Stimulated activated CD8-positive, alpha-beta memory T cell treated with anti-CD3 and anti-CD28 coated beads, Interleukin-12 subunit alpha, Interleukin-12 subunit beta, amount 100 ng/mL, for 1 hour (primary cell): Measurements from ENCODE around the gene CHRD.

Experiments used
- DNase-seq: peaks from one replicate; pipeline ENCODE4 v3.0.0-alpha.2; 2020; ENCODE audit warnings: low read depth

The CHRD gene

GRCh38 chr3:184346480-184347190 is 33.2 kb upstream of the CHRD start:
- no peak for DNase-seq

DNA sequence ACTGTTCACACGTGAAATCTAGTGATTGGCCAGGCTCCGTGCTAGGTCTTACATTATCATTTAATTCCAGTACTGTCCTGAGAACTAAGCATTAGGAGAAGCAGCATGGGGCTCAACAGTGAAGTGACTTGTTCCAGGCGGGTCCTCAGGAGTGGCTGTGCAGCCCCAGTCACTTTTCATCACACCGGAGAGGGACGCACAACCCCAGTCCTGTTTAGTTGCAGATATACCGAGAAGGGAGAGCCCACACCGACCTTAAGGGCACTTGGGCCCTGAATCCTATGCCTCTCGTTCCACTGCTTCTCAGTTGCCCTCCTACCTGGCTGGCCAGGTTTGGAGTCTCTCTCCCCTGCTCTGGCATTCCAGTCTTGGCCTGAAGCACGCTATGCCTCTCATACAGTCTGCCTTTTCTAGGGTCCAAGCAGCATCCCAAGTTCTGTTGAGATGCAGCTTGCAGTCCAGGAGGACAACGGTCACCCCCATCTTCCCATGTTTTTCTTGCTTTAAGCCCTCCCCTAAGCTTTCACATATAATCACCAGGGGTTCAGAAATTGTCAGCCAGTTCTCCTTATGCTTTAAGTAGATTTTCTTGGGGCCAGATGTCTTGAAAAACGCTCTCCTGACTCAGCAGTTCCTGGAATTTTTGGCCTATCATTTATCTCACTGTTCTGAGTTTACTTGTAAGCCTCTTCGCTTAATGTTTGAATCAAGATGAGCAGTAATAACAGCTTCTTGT is 32.4 kb upstream of the CHRD start:
- DNase-seq, result no peak

- no peak for DNase-seq
Measured at GRCh38 chr3:184348057-184348382, 31.8 kb upstream of the CHRD start.

DNA sequence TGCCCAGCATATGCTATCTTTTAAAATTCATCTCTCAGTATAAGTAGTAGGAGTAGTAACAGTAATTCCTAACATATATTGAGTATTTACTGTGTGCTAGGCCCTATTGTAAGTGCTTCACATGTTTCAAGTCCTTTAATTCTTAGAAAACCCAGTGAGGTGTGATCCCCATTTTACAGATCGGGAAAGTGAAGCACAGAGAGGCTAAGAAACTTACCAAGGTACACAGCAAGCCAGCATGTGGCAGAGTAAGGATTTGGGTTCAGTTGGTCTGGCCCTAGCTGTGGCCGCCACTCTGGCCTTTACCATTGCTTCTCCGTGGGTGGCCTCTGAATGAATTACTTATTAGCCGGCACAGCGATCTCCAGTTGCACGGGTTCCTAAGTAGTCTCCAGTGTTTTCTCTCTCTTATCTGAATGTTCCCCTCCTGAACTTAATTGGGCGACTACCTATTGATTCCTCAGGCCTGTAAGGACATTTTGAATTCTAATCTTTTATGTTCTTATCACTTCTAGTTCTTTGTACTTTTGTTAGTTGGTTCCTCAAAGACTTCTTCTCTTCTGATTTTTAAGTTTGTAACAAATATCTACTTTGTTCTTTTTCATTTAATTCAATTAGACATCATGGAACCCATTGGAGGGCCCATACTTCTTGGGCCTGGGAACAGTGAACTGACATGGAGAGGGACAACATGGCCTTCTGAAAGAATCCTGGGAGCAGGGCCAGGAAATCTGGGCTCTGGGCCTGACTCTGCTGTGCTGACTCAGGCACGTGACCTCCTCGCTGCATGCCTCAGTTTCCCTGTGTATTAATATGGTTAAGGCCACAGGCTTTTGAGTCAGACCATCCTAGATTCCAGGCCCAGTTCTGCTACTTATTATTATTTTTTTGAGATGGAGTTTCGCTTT is 30.0 kb upstream of the CHRD start:
- DNase-seq, result no peak

GRCh38 chr3:184350618-184351017 is 29.2 kb upstream of the CHRD start:
- DNase-seq, result no peak

DNA sequence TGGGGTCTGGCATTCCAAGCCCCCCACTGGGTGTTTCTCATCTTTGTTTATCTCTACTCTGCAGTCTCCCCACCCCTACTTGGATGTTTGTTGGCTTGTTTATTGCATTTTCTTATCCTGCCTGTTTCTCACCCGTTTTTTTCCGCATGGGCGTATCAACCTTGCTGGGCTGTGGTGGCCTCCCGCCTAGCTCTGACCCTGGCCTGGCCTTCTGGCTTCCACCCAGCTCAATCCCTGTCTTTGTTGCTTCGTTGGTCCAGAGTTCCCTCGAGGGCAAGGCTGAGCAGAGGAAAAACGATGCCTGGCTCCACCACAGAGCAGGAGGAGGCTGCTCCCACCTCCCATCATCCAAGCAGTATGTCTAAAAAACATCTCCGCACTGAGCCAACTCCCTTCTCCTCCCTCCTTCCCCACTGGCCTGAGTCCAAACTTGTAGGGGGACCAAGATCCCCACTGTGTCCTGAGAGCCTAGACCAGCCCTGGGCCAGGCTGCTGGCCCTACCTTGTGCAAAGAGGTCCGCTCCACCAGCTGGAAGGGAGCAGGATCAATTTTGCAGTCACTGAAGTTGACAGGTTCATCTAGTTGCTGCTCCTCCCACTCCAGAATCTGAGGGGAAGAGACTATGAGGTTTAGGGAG is 28.2 kb upstream of the CHRD start:
- no peak for DNase-seq

DNA sequence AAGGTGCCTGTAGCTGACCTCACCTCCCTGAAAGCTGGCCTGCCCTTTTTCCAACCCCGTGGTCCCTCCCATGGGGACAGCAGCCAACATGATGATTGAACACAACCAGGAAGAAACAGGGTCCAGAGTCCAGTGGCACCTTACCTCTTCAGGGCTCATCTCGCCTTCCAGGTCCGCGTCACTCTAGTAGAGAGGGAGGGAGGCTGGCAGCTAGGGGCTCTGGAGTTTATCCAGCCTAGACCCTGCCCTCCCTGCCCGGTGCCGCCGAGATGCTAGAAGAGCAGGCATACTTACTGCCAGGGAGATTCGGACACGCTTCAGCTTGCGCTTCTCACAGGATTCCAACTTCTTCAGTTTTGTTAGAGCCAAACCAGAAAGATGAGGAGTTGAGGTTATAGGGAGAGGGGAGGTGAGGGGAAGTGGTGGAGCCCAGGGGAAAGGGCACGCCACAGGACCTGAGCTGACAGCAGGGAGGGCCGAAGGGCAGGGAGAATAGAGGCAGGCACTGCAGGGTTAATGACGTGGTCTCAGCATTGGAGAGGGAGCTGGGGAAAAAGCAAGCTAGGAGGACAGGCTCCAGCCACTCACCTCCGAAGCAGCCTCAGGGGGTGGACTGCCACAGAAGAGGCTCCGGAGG is 27.6 kb upstream of the CHRD start:
- DNase-seq, result no peak

DNA sequence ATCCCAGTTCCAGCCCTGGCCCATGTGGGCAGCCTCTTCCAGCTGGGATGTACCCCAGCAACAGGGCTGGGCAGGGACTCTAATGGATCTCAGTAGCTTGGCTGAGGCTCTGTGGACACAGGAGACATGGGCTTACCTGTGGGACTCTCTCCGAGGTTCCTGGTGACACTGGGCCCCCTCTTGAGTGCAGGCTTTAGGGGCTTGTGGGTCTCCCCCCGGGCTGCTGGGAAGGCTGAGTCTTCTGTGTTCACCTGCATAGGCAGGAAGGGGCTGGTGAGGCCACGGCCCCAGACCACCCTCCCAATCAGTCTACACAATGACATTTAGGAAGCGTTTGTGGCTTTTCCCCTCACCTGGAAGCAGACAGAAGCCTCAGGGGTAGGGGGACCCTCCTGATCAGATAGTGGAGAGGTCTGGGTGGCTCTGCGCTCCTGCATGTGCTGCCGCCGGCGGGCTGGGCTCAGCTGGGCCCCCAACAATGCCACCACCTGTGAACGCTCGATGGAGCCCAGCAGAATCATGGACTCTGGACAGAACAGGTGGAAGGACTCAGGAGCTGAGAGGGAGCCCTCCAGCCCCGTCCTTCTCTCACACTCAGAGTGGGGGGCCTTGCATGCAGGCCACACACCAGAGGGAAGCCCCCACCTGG is 26.8 kb upstream of the CHRD start:
- no peak for DNase-seq

GRCh38 chr3:184353546-184353941 is 26.3 kb upstream of the CHRD start:
- DNase-seq, result no peak

DNA sequence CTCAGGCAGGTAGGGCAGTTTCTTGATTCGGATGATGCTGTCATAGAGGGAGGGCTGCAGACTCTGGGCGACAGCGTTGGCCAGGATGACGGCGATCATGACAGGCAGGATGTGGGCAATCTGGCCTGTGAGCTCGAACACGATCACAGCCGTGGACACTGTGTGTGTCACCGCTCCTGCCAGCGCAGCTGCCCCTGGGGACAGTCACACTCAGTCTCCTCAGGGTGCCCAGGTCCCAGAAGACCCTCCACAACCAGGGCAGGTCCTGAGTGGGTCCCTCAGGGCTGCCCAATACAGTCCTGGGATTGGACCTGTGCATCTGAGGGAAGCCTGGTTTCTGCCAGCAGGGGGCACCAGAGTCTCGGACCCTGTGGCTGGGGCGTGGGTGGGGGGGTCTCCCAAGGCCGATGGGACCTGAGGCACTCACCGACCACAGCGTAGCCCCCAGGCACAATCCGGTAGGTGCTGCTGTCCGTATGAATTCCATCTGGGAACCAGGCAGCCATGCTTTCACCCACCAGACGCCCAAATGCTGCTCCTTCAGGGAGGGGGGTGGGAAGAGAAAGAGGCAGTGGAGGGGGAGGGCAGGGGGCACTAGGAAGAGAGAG is 25.6 kb upstream of the CHRD start:
- DNase-seq, result peak; percentile 44

GRCh38 chr3:184354754-184355153 is 25.1 kb upstream of the CHRD start:
- DNase-seq, result no peak

DNA sequence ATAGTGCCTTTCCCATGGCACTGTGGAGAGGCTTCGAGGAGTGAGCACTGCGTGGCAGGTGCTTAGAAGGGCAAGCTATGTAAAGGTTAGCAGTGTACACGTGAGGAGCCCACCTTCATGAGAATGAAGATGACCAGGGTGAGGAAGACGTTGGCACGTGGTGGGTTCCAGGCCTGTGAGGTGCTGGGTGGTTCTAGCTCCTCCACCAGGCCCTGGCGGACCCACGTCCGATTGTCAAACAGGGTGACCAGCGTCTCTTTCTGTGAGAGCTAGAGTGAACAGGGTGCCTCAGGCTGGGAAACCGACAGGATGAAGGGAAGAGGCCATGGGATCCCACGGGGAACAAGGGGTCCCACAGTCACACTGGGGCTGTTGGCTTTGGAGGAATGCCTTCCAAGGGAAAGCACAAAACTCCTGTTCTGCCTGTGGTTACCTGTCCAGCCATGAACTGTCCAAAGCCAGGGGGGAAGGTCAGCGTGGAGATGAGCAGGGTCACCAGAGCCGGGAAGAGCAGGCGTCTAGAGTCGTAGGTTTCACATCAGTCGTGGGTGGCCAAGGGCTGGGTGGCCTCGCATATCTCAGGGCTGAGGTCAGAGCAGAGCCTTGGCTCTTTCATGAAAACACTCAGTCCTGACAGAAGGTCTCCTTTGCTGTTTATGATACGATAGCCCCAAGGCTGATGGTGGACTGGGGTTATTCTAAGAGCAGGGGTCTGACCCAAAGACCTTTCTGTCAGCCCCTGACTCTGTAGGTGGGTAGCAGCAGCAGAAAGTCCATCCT is 24.4 kb upstream of the CHRD start:
- no peak for DNase-seq

DNA sequence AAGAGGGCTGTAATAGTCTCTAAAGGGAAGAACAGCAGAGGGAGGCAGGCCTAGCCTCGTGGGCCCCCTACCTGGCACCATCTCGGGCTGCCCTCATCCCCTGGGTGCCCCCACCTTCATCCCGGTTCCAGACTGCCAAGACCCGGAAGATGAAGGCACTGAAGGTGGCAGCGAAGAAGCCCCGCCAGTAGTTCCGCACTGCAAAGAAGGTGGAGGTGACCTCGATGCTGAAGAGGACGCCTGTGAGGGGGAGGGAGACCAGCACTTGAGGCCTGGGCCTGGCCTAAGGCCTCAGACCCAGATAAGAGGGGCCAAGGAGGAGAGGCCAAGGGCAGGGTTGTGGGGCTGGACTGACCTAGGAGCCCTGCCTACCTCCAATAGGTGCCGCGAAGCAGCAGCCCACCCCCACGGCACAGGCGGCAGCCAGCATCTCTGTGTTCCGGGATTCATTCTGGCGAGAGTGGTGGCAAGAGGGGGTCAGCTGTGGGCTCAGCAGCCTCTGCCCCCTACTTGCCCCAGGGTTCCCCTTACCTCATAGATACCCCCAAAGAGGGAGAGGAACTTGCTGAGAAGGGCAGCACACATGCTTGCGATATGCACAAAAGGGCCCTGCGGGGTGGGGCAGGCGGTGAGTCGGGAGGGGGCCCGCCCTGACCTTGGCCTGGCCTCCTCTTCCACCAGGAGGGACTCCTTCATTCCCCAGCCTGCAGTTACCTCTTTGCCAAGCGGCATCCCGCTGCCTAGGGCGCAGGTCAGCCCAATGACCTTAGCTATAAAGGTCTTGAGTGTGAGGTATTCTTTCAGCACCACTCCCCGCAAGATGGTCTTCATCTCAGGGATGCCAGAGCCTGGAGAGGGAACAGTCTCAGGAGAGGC is 22.4 kb upstream of the CHRD start:
- no peak for DNase-seq

- DNase-seq, result no peak
Measured at GRCh38 chr3:184358124-184358767, 21.6 kb upstream of the CHRD start.

DNA sequence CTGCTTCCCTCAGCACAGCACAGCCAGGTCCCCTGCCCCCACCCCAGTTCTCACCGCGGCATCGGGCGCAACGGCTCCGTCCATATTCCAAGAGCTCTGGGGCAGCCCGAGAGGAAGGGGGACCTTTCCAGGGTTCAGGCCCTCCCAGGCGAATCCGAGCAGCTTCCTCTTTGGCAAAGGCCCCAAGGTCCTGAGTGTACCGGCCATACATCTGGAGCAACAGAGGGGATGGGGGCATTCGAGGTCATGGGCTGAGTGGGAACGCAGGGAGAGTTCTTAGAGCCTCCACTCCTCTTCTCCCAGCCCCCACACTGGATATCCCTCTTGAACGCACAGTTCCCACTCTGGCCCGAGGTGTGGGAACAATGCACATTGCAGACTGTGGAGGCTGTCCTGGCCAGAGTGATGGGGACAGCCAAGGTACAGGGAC is 20.9 kb upstream of the CHRD start:
- no peak for DNase-seq

- DNase-seq, result no peak
Measured at GRCh38 chr3:184359610-184360009, 20.2 kb upstream of the CHRD start.

GRCh38 chr3:184360070-184360928 is 19.6 kb upstream of the CHRD start:
- no peak for DNase-seq
